Measurements from ENCODE around the gene CBARP.

Gene CBARP

GRCh38 chr19:1265615-1266128, 27.9 kb upstream of the CBARP start:
- no peak for DNase-seq (ENCODE audit: low spot score)

DNA sequence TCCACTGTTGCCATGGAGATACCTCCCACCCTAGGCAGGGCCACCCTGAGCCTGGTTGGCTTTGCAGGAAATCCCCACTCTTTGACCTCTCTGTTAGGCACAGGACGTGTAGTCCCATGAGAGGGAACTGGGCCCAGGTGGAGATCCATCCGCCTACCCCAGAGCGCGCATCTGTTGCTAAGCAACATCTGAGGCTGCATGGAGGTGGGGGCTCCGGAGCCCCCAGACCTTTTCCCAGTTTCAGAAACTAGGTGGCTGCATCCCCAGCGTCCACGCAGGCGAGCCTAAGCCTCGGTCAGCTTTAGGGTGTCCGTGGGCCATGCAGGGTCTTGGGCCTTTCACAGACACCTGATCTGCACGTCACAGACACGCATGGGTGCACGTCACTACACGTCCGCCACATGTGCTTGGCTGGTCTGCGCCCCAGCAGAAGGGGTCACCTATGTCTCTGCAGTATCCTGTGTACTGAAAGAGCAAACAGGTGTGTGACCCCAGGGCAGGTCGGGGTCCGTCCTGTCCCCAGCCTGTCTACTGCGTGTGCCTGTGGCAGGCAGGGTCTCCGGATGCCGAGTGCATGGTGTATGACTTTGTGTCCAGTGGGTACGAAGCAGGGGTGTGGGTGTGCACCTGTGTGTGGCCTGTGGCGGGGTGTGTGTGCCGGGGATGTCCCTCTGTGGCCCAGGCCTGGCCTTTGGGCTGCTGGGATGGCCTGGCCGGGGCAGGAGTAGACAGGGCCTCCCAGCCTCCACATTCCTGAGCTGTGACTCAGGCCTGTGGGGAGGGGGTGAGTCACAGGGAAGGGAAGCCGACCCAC, 27.2 kb upstream of the CBARP start:
- DNase-seq (ENCODE audit: low spot score), result no peak

GRCh38 chr19:1263188-1263587, 25.4 kb upstream of the CBARP start:
- no peak for DNase-seq (ENCODE audit: low spot score)

DNA sequence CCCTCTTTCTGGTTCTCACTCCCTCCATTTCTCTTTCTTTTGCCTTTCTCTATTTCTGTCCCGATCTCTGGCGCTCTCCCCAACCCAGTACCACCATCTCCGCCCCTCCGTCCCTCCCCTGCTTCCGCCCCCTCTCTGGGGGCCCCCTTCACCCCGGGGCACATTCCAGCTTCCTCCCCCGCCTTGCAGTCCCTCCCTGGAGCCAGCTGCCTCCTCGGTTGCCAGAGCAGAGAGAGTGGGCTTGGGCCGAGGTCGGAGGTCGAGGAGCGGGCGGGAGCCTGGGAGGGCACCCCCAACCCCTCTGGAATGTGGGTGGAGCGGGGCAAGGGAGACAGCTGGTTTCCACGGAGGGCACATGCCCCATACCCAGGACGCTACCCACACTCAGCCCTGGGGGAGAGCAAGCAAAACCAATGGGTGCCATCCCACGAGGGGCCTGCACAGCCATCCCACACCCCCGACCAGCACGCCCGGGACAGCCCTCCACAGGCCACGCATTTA, 24.9 kb upstream of the CBARP start:
- no peak for DNase-seq (ENCODE audit: low spot score)

GRCh38 chr19:1261798-1262622, 24.2 kb upstream of the CBARP start:
- DNase-seq (ENCODE audit: low spot score), result no peak

GRCh38 chr19:1261538-1261797, 23.7 kb upstream of the CBARP start:
- DNase-seq (ENCODE audit: low spot score), result no peak

GRCh38 chr19:1260749-1261537, 23.1 kb upstream of the CBARP start:
- DNase-seq (ENCODE audit: low spot score), result peak; percentile 98

DNA sequence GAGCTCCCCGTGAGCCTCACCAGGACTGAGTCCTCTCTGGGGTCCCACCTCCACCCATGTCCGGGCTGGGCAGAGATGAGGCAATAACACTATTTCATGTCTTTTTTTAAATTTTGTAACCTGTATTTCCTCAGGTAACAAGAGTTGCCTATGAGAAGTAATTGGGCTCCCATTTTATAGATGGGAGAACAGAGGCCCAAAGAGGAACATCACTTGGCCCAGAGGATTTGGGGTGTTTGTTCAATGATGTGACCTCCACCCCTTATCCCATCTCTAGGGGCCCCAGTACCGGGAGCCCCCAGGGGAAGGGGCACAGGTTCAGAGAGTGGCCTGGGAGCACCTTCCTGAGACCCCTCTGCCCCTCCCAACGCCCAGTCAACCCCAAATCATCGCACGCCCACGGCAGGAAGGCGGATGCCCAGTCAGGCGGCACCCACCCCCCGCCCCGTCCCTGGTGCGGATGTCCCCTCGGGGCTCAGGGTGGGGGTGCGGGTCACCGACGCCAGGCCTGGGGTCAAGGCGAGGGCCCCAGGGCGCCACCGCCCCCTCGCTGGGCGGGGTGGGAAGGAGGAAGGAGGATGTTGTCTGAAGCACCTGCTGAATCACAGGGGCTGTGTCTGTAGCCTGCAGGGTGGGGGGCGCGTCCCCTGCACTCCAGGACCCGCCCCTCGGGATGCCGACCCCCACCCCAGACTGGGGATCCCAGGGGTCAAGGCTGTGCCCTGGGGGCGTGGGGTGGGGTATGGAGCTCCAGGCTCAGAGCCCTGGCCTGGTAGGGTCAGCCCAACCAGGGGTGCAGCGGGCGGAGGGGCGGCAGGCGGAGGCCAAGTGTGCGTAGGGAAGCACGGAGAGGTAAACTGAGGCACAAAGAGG, 22.3 kb upstream of the CBARP start:
- DNase-seq (ENCODE audit: low spot score), result no peak

GRCh38 chr19:1259206-1259875, 21.5 kb upstream of the CBARP start:
- no peak for DNase-seq (ENCODE audit: low spot score)

GRCh38 chr19:1258707-1259205, 21.0 kb upstream of the CBARP start:
- DNase-seq (ENCODE audit: low spot score), result no peak

DNA sequence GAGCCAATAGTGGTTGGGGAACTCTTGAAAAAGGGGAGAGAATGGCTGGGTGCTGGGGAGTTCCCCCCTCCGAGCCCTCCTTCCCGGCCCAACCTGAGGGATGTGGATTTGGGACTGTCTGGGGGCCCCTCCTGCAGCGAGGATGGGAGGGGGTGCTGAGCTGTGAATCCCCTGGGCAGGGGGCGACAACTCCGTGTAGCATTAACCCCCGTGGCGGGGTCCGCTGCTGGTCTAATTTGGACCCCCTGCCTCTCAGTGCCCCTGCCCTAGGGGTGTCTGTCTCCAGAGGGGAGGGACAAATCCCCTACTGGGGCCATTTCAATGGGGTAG, 20.3 kb upstream of the CBARP start:
- no peak for DNase-seq (ENCODE audit: low spot score)

GRCh38 chr19:1257475-1258162, 19.8 kb upstream of the CBARP start:
- DNase-seq (ENCODE audit: low spot score), result no peak

GRCh38 chr19:1256646-1257474, 19.1 kb upstream of the CBARP start:
- no peak for DNase-seq (ENCODE audit: low spot score)

DNA sequence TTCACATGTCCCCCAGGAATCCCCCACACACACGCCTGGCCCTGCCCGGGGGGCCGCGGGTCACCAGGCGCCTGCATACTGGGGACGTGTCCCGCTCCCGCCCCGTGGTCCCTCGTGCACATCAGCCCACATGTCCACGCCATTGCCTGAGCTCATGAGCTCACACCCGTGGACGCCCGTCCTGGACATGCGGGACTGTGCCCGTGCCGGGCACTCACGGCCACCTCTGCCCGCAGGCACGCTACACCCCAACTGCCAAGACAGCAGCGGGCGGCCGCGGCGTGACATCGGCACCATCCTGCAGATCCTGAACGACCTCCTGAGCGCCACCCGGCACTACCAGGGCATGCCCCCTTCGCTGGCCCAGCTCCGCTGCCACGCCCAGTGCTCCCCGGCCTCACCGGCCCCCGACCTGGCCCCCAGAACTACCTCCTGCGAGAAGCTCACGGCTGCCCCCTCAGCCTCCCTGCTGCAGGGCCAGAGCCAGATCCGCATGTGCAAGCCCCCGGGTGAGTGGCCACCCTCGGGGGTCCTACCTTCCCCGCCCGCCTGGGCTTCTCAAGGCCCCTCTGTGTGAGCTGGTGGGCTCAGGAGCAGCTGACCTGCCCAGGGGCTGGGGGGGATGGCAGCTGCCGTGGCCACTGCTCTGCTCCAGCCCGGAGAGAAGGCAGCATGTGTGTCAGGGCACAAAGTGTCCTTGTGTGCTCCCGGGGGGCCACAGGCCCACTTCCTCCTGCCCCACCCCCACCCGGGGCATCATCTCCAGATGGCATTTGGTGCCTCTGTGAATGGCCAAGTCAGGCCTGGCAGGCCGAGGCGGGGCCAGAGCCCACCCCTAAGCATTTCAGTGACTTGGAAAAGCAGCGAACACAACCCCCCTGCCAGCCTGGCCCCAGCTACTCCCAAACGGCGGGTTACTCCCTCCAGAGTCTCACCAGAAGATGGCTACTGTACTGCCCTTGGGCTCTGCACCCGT, 17.7 kb upstream of the CBARP start:
- no peak for DNase-seq (ENCODE audit: low spot score)

DNA sequence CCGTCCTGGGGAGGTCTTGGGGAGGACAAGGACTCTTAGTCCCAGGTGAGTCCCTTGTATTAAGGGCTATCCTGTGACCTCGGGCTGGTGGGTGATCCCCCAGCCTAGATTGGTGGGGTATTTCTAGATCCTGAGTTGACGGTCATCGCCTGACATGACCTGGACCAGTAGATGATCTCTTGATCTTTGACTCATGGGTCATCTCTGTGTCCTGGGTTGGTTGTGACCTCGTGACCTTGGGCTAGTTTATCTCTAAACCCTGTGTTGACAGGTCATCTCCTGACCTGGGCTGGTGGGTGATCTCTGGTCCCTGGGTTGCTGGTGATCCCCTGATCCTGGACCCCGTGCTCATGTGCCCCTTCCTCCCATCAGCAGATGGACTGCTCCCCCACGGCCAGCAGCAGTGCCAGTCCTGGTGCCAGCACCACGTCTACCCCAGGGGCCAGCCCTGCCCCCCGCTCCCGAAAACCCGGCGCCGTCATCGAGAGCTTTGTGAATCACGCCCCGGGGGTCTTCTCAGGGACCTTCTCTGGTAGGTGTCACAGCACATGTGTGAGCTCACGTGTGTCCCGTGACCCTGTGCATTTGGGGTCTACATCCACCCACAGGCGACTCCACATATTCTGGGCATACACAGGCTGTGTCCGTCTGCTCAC, 16.9 kb upstream of the CBARP start:
- no peak for DNase-seq (ENCODE audit: low spot score)

DNA sequence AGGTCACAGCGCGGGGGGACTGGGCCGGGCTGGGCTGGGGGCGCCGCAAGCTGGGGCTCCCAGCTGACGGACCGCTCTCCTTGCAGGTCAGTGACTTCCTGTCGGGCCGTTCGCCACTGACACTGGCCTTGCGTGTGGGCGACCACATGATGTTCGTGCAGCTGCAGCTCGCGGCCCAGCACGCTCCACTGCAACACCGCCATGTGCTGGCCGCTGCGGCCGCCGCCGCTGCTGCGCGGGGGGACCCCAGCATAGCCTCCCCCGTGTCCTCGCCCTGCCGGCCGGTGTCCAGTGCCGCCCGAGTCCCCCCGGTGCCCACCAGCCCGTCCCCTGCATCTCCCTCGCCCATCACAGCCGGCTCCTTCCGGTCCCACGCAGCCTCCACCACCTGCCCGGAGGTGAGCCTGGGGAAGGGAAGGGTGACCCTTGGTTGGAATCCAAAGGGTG, 16.3 kb upstream of the CBARP start:
- DNase-seq (ENCODE audit: low spot score), result no peak

GRCh38 chr19:1253514-1254080, 15.8 kb upstream of the CBARP start:
- DNase-seq (ENCODE audit: low spot score), result no peak

Measured in COLO829 (cell line).